K562 (cell line): ENCODE data around the gene TRABD2B. TPM values are rescaled to one million over a fixed set of nuclear protein-coding genes. Genes with fewer than 3 reads are reported as not detected.

Experiments used
- ARHGAP35 ChIP-seq: fragments of 450-650 bp; IDR thresholded peaks from 2 replicates; pipeline ENCODE4 v1.6.1; 2018; ENCODE audit not compliant: partially characterized antibody
- CBFA2T2 ChIP-seq: fragments of 450-650 bp; conservative IDR thresholded peaks from 2 replicates; pipeline ENCODE4 v1.6.1; 2017; ENCODE audit warnings: mild to moderate bottlenecking
- CBFB ChIP-seq: sonication (generic); formaldehyde crosslinking; IDR thresholded peaks from 2 replicates; pipeline ENCODE4 v1.4.0; 2020; ENCODE audit warnings: mild to moderate bottlenecking, missing genetic modification reagents
- CBX3 ChIP-seq, 2 experiments: IDR thresholded peaks; 1 replicate in 1 of 2; 2 replicates in 1 of 2; pipeline ENCODE4 v1.6.1; 2012; ENCODE audit warnings: inconsistent platforms in 2 of 2, low read length in 2 of 2, borderline replicate concordance in 1 of 2, control low read depth in 1 of 2
- CREB3L1 ChIP-seq: fragments of 450-650 bp; IDR thresholded peaks from 2 replicates; pipeline ENCODE4 v1.6.1; 2014; ENCODE audit warnings: low read depth, mild to moderate bottlenecking, moderate library complexity, borderline replicate concordance
- ERF ChIP-seq: fragments of 450-650 bp; formaldehyde crosslinking; IDR thresholded peaks from 2 replicates; pipeline ENCODE4 v1.4.0; 2020; ENCODE audit warnings: mild to moderate bottlenecking, mixed read lengths
- FOXK1 ChIP-seq: sonication (generic); formaldehyde crosslinking; IDR thresholded peaks from 2 replicates; pipeline ENCODE4 v1.8.0; 2022; ENCODE audit warnings: missing genetic modification reagents, mild to moderate bottlenecking, borderline replicate concordance
- FUS ChIP-seq: fragments of 200-400 bp; formaldehyde crosslinking; optimal IDR thresholded peaks from 2 replicates; pipeline ENCODE3; 2017; ENCODE audit warnings: low read depth, low read length
- MAFF ChIP-seq: IDR thresholded peaks from 2 replicates; pipeline ENCODE4 v1.6.1; 2012; ENCODE audit warnings: low read length, improper control_type of control experiment
- MEIS2 ChIP-seq: fragments of 450-650 bp; IDR thresholded peaks from 2 replicates; pipeline ENCODE4 v1.6.1; 2014; ENCODE audit warnings: mild to moderate bottlenecking; ENCODE audit not compliant: partially characterized antibody
- MTA3 ChIP-seq: fragments of 450-650 bp; formaldehyde crosslinking; IDR thresholded peaks from 2 replicates; pipeline ENCODE4 v1.6.1; 2017; ENCODE audit warnings: mild to moderate bottlenecking, borderline replicate concordance
- NCOR1 ChIP-seq: fragments of 450-650 bp; IDR thresholded peaks from 2 replicates; pipeline ENCODE4 v1.6.1; 2016; ENCODE audit warnings: mild to moderate bottlenecking, moderate library complexity
- NELFE ChIP-seq: IDR thresholded peaks from 2 replicates; pipeline ENCODE4 v1.6.1; 2011; ENCODE audit warnings: mild to moderate bottlenecking; ENCODE audit not compliant: insufficient read depth, insufficient read length
- NFRKB ChIP-seq: fragments of 450-650 bp; IDR thresholded peaks from 2 replicates; pipeline ENCODE4 v1.6.1; 2016; ENCODE audit warnings: low read depth
- POLR2H ChIP-seq: IDR thresholded peaks from 2 replicates; pipeline ENCODE4 v1.6.1; 2016; ENCODE audit warnings: missing genetic modification characterization, low read depth, mild to moderate bottlenecking, control low read depth, missing compliant biosample characterization, moderate library complexity
- TAF9B ChIP-seq: fragments of 450-650 bp; IDR thresholded peaks from 2 replicates; pipeline ENCODE4 v1.6.1; 2018; ENCODE audit warnings: mild to moderate bottlenecking; ENCODE audit not compliant: partially characterized antibody
- ZBTB2 ChIP-seq: fragments of 450-650 bp; IDR thresholded peaks from 2 replicates; pipeline ENCODE4 v1.6.1; 2016; ENCODE audit warnings: antibody characterized with exemption
- ZFP36 ChIP-seq: fragments of 150-350 bp; IDR thresholded peaks from 2 replicates; pipeline ENCODE4 v1.6.1; 2018; ENCODE audit warnings: low read length, low read depth; ENCODE audit not compliant: partially characterized antibody
- ZNF12 ChIP-seq: sonication (generic); formaldehyde crosslinking; IDR thresholded peaks from 2 replicates; pipeline ENCODE4 v1.4.0; 2020; ENCODE audit warnings: mild to moderate bottlenecking, missing genetic modification reagents
- ZNF146 ChIP-seq: IDR thresholded peaks from one replicate; pipeline ENCODE4 v1.6.1; 2018; ENCODE audit warnings: missing compliant biosample characterization; ENCODE audit not compliant: unreplicated experiment
- ZNF3 ChIP-seq: fragments of 250-450 bp; sonication (Bioruptor Pico); IDR thresholded peaks from 2 replicates; pipeline ENCODE4 v1.5.0; 2021; ENCODE audit warnings: mild to moderate bottlenecking, moderate library complexity
- ZNF384 ChIP-seq: IDR thresholded peaks from 2 replicates; pipeline ENCODE4 v1.6.1; 2012; ENCODE audit warnings: low read depth, low read length, improper control_type of control experiment
- polyA plus RNA-seq, 8 experiments: library from polyadenylated mRNA; depleted of rRNA in 4 of 8; stranded (reverse) in 5 of 8; unstranded in 3 of 8; fragments of >200 nt; fragmentation: Nextera tagmentation in 2 of 8; fragmentation: Illumina TruSeq in 1 of 8; extraction: Ambion mirVana in 2 of 8; extraction: Trizol in 1 of 8; gene quantifications; 2 replicates each; pipeline versions ENCODE4 v1.2.1 to v1.2.3, GENCODE V29; 2011 to 2014; ENCODE audit warnings: inconsistent platforms in 1 of 8, missing spikeins in 1 of 8
- total RNA-seq, 7 experiments: library from RNA; depleted of rRNA in 6 of 7; stranded (reverse); fragments of >200 nt in 6 of 7; fragmentation: Illumina TruSeq in 2 of 7; extraction: Trizol in 2 of 7; gene quantifications; 2 replicates each; pipeline versions ENCODE4 v1.2.1 to v1.2.3, GENCODE V29; 2011 to 2021; ENCODE audit warnings: low replicate concordance in 1 of 7
- TF ChIP-seq, protein P1 (sequence below): IDR thresholded peaks from 2 replicates; pipeline ENCODE4 v1.6.1; 2011; ENCODE audit warnings: borderline replicate concordance, low read depth, mild to moderate bottlenecking, moderate library complexity, low read length; ENCODE audit not compliant: insufficient read depth, poor library complexity, severe bottlenecking
- TF ChIP-seq, protein P2 (sequence below): fragments of 250-450 bp; sonication (Bioruptor Pico); IDR thresholded peaks from 2 replicates; pipeline ENCODE4 v1.4.0; 2020; ENCODE audit warnings: mild to moderate bottlenecking

TRABD2B gene
- total and polyA plus RNA-seq, 9 of the 15 experiments (the other 6 are each of a cell fraction or from before 2014, with no cell fraction given) = not detected

GRCh38 chr1:47921935-47922415, 75.2 kb downstream of the TRABD2B start (continued):
- TF ChIP-seq, protein P1, sequence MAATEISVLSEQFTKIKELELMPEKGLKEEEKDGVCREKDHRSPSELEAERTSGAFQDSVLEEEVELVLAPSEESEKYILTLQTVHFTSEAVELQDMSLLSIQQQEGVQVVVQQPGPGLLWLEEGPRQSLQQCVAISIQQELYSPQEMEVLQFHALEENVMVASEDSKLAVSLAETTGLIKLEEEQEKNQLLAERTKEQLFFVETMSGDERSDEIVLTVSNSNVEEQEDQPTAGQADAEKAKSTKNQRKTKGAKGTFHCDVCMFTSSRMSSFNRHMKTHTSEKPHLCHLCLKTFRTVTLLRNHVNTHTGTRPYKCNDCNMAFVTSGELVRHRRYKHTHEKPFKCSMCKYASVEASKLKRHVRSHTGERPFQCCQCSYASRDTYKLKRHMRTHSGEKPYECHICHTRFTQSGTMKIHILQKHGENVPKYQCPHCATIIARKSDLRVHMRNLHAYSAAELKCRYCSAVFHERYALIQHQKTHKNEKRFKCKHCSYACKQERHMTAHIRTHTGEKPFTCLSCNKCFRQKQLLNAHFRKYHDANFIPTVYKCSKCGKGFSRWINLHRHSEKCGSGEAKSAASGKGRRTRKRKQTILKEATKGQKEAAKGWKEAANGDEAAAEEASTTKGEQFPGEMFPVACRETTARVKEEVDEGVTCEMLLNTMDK = no peak
- TF ChIP-seq, protein P2, sequence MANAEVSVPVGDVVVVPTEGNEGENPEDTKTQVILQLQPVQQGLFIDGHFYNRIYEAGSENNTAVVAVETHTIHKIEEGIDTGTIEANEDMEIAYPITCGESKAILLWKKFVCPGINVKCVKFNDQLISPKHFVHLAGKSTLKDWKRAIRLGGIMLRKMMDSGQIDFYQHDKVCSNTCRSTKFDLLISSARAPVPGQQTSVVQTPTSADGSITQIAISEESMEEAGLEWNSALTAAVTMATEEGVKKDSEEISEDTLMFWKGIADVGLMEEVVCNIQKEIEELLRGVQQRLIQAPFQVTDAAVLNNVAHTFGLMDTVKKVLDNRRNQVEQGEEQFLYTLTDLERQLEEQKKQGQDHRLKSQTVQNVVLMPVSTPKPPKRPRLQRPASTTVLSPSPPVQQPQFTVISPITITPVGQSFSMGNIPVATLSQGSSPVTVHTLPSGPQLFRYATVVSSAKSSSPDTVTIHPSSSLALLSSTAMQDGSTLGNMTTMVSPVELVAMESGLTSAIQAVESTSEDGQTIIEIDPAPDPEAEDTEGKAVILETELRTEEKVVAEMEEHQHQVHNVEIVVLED (CRISPR knock-in tag) = peak; percentile 19; the same call in 1 of the 2 replicates
- TF ChIP-seq MTA3 (no peak), NFRKB (no peak), ERF (CRISPR knock-in tag) (no peak), TAF9B (no peak), CBX3 (IDR thresholded peaks at IDR 0.05; ENCODE audit: borderline replicate concordance in 1 of 2, low read length in 2 of 2) (no peak), ZFP36 (peak; percentile 94), ZBTB2 (no peak), ZNF384 (no peak), CREB3L1 (no peak), CBFB (CRISPR knock-in tag) (no peak), CBFA2T2 (peak; percentile 82), NELFE (no peak), ARHGAP35 (no peak), POLR2H (tag) (no peak), ZNF146 (no peak), FUS (no peak), ZNF12 (no peak), MAFF (no peak), NCOR1 (peak; percentile 70), FOXK1 (CRISPR knock-in tag) (no peak), MEIS2 (peak; percentile 71), ZNF3 (no peak)
